CD4-positive, alpha-beta T cell treated with Interleukin-15 for 4 hours (primary cell): ENCODE results near the gene B3GNT9.

Experiments used
- DNase-seq: peaks from one replicate; pipeline ENCODE4 v3.0.0-alpha.2; 2020; ENCODE audit warnings: low spot score

B3GNT9 gene

DNA sequence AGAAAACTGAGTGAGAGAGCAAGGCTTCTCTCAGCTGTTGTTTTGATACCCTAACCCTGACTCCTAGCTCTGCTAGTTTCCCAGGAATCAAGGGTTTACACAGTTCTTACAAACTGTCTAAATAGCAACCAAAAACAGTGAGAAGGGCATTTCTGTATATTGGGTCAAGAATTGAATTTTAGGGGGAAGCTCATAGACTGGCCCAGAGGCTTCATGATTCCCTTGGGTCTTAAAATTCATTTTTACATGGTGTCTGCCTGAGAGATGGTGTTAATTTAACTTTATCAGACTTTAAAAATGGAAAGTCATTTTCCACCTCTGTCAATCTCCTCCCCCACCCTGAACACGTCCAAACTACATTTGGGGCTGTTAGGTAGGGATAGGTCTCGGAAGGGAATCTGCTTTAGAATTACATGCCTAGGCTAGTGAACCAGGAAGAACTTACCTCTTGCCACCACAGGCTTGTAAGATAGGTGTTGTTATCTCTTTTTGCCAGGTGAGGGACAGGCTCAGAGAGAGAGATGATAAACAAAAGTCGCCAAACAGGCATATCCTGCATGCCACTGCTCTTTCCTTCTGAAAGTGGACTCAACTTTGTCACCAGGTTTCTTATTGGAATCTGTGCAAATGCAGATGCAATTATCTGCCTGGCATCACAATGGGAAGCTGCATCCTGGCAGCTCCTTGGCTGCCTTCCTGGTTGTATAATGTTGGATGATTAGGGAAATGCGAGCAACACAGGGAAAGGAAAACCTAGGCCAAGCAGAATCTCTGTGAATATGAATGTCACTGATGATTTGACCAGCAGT, 38.0 kb downstream of the B3GNT9 start:
- DNase-seq: no peak

DNA sequence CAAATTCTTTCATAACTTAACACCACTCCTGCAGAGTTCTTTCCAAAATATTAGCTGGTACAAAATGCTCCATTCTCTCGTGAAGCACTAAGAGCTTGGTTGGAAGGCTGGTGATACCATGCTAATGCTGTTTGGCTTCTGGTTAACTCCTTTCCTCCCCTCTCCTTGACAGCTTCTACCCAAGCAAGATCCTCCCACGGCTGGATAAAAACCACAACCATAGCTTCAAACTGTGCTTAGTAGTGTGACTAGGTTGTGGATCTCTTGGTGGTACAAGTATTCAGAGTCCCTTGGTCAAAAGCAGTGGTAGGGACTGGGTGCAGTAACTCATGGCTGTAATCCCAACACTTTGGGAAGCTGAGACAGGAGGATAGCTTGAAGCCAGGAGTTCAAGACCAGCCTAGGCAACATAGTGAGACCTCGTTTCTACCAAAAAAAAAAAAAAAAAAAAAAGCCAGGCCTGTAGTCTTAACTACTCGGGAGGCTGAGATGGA, 38.8 kb downstream of the B3GNT9 start:
- no peak for DNase-seq

DNA sequence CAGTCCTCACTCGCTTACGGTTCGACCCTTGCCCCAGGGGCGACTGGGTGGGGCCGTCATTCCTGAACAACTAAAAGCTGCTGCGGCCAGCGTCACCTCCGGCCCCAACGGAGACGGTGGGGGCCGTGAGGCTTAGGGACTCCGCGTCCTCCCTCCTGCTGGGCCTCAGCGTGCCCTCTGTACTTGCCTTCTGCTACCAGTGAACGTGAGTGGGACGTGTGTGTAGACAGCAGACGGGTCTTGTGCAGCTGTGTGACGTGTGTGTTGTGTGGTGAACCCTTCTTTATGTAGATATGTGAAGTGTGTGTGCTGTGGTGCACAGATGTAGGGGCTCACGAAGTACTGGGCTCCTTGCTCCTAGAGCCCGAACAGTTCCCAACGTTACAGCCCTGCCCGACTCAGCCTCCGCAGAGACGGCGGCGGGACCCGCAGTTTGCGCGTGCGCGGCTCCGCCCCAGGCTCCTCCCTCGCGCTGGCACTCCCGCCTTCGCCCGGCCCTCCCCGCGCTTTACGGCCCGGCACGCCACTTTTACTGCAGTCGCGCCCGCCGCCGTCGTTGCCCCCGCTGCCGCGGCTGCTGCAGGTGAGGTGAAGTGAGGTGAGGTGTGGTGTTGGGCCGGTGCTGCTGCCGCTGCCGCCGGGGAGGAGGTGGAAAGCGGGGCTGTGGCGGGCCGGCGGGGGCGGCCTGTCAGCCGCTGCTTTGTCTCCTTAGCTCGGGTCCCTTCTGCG, 41.2 kb downstream of the B3GNT9 start, which contains the start of gene PHAF1:
Gene PHAF1 (plus strand): TSS at position 535 of the 729 bp plus-strand sequence. CDS start 235 bp downstream, outside the sequence.
- peak; percentile 95 for DNase-seq

DNA sequence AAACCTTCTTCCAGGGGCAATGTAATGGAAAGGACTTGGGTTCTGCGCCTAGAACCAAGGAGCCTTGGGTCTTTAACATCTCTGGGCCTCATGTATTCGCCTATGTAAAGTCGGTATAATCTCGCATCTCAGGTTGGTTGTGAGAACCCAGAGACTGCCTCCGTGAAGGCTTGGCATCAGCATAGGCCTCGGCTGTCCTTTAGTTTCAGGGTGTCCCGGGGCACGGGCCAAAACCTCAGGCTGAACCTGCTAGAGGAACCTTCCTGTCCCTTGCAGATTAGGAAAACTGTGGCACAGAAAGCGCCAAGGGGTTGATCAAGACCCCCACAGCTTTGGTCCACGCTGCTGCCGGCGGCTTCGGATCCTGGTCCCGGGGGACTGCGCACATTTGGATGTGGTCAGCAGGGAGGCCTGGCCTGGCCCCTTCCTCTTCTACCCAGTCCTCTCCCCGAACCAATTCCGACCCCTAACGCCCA, 41.8 kb downstream of the B3GNT9 start:
- DNase-seq: no peak

DNA sequence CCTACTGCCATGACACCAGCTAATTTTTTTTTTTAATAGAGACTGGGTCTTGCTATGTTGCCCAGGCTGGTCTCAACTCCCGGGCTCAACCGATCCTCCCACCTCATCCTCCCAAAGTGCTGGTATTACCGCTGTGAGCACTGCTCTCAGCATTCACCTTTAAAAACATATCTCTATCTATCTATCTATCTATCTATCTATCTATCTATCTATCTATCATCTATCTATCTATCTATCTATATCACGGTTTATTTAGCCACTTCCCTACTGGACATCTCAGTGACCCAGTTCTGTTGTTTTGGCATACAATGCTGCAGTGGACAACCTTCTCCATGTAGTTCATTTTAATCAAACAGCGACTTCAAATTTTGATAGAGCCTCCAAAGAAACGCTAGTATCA, 42.3 kb downstream of the B3GNT9 start:
- no peak for DNase-seq

DNA sequence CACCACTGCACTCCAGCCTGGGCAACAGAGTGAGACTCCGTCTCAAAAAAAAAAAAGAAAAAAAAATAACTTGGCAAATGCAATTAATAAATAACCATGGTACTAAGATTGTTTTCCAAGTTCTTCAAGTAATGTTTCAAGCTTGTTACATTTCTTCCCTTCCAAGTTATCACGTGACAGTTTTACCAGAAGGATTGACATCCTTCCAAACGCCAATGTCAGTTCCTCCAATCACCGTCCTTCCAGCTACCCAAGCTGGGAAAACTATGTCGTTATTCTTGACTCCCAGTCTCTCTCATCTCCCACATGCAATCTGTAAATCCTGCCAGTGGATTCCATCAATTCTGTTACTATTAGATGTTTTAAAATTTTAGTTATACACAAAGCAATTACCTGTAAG, 44.9 kb downstream of the B3GNT9 start:
- no peak for DNase-seq

DNA sequence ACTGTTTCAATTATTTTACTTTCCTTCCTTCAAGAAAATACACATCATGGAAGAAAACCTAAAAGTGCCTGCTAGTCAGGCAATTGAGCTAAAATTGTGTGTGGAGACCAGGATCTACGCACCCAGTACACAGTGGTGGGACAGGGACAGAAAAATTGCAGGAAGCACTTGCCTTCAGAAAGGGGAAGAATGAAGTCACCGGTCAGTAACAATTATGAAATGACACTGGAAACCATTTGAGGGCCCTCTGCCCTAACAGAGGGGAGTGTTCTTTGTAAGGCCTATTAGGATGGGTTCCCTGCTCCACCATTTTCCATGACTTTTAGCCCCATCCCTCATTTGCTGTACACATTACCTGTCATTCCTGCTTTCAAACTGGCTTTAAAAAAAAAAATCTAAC, 45.6 kb downstream of the B3GNT9 start:
- no peak for DNase-seq

DNA sequence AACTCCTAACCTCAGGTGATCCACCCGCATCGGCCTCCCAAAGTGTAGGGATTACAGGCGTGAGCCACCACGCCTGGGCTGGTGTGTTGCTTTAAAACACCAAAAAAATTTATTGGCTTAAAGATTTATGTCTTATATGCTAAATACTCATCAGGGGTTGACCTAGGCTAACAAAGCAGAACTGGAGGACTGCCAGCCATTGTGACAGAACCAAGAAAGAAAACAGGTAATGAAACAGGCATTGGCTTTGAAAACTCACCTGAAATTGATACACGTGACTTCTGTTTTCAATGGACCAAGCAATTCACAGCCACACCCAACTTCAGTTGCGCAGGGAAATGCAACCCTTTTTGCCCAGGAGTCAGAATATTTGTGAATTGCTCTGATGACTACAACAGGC, 46.0 kb downstream of the B3GNT9 start:
- no peak for DNase-seq

DNA sequence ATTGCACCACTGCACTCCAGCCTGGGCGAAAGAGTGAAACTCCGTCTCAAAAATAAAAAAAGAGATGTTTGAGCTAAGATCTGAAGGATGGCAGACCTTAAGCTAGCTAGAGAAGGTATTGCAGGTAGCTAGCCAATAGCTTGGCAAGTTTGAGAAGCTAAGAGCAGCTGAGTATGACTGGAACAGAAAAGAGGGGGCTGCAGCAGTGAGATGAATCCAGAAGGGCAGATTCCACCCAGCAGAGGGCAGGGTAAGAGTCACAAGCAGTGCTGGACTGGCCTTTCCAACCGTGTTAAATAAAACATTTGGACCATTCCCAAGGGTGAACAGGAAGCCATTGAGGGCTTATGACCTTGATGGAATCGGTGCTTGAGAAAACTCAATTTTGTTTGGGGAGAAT, 46.7 kb downstream of the B3GNT9 start:
- DNase-seq: no peak

DNA sequence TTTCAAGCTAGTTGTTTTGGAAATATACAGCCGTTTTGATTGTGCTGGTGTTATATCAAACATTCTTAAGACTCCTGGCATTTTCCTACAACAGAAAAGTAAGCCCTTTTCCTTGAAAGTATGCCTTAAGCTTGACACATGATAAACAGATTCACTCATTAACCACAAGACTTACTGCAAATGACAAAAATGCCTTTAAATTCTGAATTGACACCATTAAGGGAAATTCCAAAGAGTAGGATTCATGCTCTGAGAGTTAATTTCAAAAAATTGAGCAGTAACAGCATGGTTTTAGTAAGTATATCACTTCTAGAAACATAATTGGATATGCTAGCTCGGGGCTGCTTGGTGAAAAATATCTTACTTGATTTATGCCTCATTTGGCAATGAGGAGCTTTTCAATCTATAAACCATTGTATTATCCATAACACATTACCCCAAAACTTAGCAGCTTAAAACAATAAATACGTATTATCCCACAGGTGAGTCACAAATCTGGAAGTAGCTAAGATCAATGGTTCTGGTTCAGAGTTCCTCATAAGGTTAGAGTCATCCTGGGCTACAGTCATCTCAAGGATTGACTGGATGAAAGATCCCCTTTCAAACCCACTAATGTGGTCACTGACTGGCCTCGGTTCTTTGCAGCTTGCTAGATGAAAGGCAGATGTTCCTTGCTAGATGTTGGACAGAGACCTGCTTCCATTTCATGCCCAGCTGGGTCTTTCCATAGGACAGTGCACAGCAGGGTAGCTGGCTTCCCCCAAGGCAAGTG, 49.3 kb downstream of the B3GNT9 start:
- no peak for DNase-seq

DNA sequence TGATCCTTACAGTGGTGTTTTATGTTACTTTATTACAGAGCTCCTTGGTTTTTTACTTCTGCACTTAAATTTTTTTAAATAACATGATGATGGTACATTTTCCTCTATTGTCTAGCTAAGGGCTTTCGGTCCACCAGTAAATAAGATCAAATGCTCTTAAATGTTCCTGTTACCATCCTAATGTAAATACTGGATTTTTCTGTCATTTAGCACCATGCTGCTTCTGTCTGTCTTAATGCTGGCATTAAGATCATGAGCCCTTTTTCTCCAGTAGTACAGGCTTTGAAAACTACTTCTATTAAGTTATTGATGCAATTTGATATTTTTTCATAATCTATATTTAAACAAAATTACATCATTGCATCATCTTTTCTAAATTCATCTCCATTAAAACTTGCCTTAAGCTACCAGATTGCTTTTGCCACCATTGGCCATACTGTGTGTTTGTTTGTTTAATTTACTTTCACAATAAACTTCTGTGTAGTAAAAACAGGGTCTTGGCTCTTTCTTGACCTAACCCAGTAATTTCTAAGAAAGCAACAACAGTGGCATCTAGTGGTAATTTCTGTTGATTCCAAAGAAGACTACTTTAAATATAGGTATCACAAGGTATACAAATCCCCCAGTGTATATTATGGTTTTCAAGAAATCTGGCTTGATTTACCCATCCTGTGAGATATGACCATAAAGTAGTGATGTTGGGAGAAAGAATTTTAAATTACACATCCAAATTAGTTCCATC, 50.1 kb downstream of the B3GNT9 start:
- peak; percentile 38 for DNase-seq

DNA sequence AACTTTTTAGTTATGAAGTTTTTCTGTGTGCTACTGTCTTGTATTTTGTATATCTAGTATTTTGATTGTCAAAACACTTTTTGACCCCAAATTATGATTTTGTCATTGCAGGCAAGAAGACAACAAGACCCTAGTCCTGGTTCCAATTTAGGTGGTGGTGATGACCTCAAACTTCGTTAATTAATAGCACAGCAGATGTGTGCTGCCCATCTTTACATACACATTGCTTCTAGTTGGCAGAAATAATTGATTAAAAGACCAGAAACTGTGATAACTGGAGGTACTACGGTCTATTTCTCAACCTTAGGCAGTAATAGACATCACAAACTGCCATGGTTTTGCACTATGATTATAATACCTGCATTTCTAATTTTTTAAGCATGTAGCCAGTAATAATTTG, 52.2 kb downstream of the B3GNT9 start:
- no peak for DNase-seq
